K562 (cell line): ENCODE data around the gene ATP6V0A1. TPM values are rescaled to one million over a fixed set of nuclear protein-coding genes. Genes with fewer than 3 reads are reported as not detected.

Source experiments
- CHD4 ChIP-seq: fragments of 200-600 bp; sonication (generic); IDR thresholded peaks from 3 replicates; pipeline ENCODE4 v1.6.1; 2012; ENCODE audit warnings: low read depth, mild to moderate bottlenecking, mixed read lengths, low read length, inconsistent platforms; ENCODE audit not compliant: insufficient read depth, insufficient replicate concordance, poor library complexity, severe bottlenecking
- CREM ChIP-seq: IDR thresholded peaks from 2 replicates; pipeline ENCODE4 v1.6.1; 2014; ENCODE audit warnings: antibody characterized with exemption, low read depth
- FOXA3 ChIP-seq, 2 experiments: fragments of 450-650 bp in 1 of 2; sonication (generic) in 1 of 2; formaldehyde crosslinking; IDR thresholded peaks in 1 of 2; conservative IDR thresholded peaks in 1 of 2; 2 replicates each; pipeline versions ENCODE4 v1.4.0 to v1.8.0; 2020 to 2022; ENCODE audit warnings: mild to moderate bottlenecking in 2 of 2, missing genetic modification reagents in 1 of 2
- MEF2D ChIP-seq: conservative IDR thresholded peaks from 2 replicates; pipeline ENCODE4 v1.6.1; 2016; ENCODE audit warnings: low read depth, missing genetic modification characterization, missing compliant biosample characterization
- MEIS2 ChIP-seq: fragments of 450-650 bp; IDR thresholded peaks from 2 replicates; pipeline ENCODE4 v1.6.1; 2014; ENCODE audit warnings: mild to moderate bottlenecking; ENCODE audit not compliant: partially characterized antibody
- PATZ1 ChIP-seq: fragments of 250-450 bp; sonication (Bioruptor Pico); IDR thresholded peaks from 2 replicates; pipeline ENCODE4 v1.5.0; 2020; ENCODE audit warnings: mild to moderate bottlenecking, borderline replicate concordance
- SMARCE1 ChIP-seq: fragments of 450-650 bp; IDR thresholded peaks from 2 replicates; pipeline ENCODE4 v1.7.1; 2016; ENCODE audit warnings: mild to moderate bottlenecking
- TAL1 ChIP-seq: fragments of 450-650 bp; IDR thresholded peaks from 2 replicates; pipeline ENCODE4 v1.6.1; 2016; ENCODE audit warnings: mild to moderate bottlenecking
- TCF3 ChIP-seq: sonication (generic); formaldehyde crosslinking; IDR thresholded peaks from 2 replicates; pipeline ENCODE4 v1.4.0; 2020; ENCODE audit warnings: mild to moderate bottlenecking, missing genetic modification reagents
- TEAD4 ChIP-seq, 2 experiments: sonication (generic) in 1 of 2; formaldehyde crosslinking in 1 of 2; IDR thresholded peaks; 2 replicates each; pipeline versions ENCODE4 v1.6.1 to v1.8.0; 2012 to 2022; ENCODE audit warnings: borderline replicate concordance in 1 of 2, inconsistent platforms in 1 of 2, low read length in 1 of 2, mild to moderate bottlenecking in 1 of 2, missing genetic modification reagents in 1 of 2
- ZNF586 ChIP-seq: fragments of 450-650 bp; formaldehyde crosslinking; conservative IDR thresholded peaks from 2 replicates; pipeline ENCODE4 v1.4.0; 2020; ENCODE audit warnings: mild to moderate bottlenecking, moderate library complexity
- polyA plus RNA-seq, 8 experiments: library from polyadenylated mRNA; depleted of rRNA in 4 of 8; stranded (reverse) in 5 of 8; unstranded in 3 of 8; fragments of >200 nt; fragmentation: Nextera tagmentation in 2 of 8; fragmentation: Illumina TruSeq in 1 of 8; extraction: Ambion mirVana in 2 of 8; extraction: Trizol in 1 of 8; gene quantifications; 2 replicates each; pipeline versions ENCODE4 v1.2.1 to v1.2.3, GENCODE V29; 2011 to 2014; ENCODE audit warnings: inconsistent platforms in 1 of 8, missing spikeins in 1 of 8
- total RNA-seq, 7 experiments: library from RNA; depleted of rRNA in 6 of 7; stranded (reverse); fragments of >200 nt in 6 of 7; fragmentation: Illumina TruSeq in 2 of 7; extraction: Trizol in 2 of 7; gene quantifications; 2 replicates each; pipeline versions ENCODE4 v1.2.1 to v1.2.3, GENCODE V29; 2011 to 2021; ENCODE audit warnings: low replicate concordance in 1 of 7
- TF ChIP-seq, protein P1 (sequence below): fragments of 450-650 bp; IDR thresholded peaks from 2 replicates; pipeline ENCODE4 v1.6.1; 2017; ENCODE audit warnings: antibody characterized with exemption, mild to moderate bottlenecking
- TF ChIP-seq, protein P2 (sequence below): fragments of 450-650 bp; formaldehyde crosslinking; IDR thresholded peaks from 2 replicates; pipeline ENCODE4 v1.4.0; 2020; ENCODE audit warnings: mild to moderate bottlenecking, moderate library complexity
- TF ChIP-seq, protein P3 (sequence below), 2 experiments: IDR thresholded peaks in 1 of 2; conservative IDR thresholded peaks in 1 of 2; 2 replicates each; pipeline ENCODE4 v1.6.1; 2016; ENCODE audit warnings: low read depth in 2 of 2, mild to moderate bottlenecking in 1 of 2, missing compliant biosample characterization in 1 of 2, missing genetic modification characterization in 1 of 2, moderate library complexity in 1 of 2

ATP6V0A1 gene
- total and polyA plus RNA-seq, 9 of the 15 experiments (the other 6 are each of a cell fraction or from before 2014, with no cell fraction given) = 11.8 to 158 (median 75.5) TPM

DNA sequence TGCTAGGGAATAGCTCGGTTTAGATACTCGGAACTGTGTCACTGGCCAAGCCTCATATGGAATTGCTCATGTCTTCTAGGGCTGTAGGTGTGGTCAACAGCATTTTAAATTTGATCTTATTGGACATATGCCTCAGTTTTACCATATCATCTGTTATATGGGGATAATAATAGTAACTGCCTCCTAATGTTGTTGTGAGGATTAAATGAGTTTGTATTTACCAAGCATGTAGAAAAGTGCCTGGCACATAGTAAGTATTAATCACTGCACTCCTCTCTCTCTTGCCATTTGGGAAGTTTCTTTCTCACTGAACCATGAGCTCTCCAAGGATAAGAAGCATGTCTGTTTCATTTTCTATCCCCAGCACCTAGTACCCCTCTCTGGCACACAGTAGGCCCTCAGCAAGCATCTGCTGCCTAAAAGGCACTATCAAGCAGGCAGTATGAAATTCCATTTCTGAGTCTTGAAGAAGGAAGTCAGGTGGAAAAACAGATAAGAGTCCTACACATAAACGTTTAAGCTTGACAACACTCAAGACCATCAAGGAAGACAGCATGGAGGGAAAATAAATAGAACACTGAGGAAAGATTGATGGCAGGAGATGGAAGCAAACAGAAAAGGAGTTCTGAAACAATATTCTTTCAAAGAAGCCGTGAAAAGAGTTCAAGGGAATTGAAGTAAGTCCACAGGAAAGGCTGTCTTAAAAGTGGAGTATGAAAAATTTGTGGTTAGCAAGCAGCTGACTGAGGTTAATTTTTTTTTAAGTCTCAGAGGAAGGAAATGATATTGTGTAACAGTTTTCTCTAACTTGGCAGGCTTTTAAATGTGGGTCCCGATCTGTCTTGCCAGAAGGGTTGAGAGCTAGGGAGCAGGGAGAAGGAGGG is 2.2 kb upstream of the ATP6V0A1 start (continued):
- TF ChIP-seq, protein P1, sequence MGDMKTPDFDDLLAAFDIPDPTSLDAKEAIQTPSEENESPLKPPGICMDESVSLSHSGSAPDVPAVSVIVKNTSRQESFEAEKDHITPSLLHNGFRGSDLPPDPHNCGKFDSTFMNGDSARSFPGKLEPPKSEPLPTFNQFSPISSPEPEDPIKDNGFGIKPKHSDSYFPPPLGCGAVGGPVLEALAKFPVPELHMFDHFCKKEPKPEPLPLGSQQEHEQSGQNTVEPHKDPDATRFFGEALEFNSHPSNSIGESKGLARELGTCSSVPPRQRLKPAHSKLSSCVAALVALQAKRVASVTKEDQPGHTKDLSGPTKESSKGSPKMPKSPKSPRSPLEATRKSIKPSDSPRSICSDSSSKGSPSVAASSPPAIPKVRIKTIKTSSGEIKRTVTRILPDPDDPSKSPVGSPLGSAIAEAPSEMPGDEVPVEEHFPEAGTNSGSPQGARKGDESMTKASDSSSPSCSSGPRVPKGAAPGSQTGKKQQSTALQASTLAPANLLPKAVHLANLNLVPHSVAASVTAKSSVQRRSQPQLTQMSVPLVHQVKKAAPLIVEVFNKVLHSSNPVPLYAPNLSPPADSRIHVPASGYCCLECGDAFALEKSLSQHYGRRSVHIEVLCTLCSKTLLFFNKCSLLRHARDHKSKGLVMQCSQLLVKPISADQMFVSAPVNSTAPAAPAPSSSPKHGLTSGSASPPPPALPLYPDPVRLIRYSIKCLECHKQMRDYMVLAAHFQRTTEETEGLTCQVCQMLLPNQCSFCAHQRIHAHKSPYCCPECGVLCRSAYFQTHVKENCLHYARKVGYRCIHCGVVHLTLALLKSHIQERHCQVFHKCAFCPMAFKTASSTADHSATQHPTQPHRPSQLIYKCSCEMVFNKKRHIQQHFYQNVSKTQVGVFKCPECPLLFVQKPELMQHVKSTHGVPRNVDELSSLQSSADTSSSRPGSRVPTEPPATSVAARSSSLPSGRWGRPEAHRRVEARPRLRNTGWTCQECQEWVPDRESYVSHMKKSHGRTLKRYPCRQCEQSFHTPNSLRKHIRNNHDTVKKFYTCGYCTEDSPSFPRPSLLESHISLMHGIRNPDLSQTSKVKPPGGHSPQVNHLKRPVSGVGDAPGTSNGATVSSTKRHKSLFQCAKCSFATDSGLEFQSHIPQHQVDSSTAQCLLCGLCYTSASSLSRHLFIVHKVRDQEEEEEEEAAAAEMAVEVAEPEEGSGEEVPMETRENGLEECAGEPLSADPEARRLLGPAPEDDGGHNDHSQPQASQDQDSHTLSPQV = 0 out of 2 replicates have a peak, but pooled peaks have one; percentile 60
- TF ChIP-seq FOXA3 (CRISPR knock-in tag; conservative IDR thresholded peaks at IDR 0.05 in 1 of 2, IDR thresholded peaks at IDR 0.05 in 1 of 2) (peak in 1 of 2 experiments; percentile 4; a peak in 1 of 4 replicates), PATZ1 (CRISPR knock-in tag) (no peak), SMARCE1 (peak; percentile 93), CHD4 (peak; percentile 64), CREM (peak; percentile 49; the same call in 1 of the 2 replicates), MEF2D (tag) (peak; percentile 41; the same call in 1 of the 2 replicates), ZNF586 (CRISPR knock-in tag) (no peak), MEIS2 (peak; percentile 95), TCF3 (peak; percentile 88), TEAD4 (IDR thresholded peaks at IDR 0.05; ENCODE audit: low read length) (peak; percentile 93), TEAD4 (CRISPR knock-in tag; IDR thresholded peaks at IDR 0.05; ENCODE audit: borderline replicate concordance) (no peak), TAL1 (peak; percentile 85)
- TF ChIP-seq, protein P2, sequence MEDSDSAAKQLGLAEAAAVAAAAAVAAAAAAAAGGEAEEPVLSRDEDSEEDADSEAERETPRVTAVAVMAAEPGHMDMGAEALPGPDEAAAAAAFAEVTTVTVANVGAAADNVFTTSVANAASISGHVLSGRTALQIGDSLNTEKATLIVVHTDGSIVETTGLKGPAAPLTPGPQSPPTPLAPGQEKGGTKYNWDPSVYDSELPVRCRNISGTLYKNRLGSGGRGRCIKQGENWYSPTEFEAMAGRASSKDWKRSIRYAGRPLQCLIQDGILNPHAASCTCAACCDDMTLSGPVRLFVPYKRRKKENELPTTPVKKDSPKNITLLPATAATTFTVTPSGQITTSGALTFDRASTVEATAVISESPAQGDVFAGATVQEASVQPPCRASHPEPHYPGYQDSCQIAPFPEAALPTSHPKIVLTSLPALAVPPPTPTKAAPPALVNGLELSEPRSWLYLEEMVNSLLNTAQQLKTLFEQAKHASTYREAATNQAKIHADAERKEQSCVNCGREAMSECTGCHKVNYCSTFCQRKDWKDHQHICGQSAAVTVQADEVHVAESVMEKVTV = no peak
- TF ChIP-seq, protein P3, sequence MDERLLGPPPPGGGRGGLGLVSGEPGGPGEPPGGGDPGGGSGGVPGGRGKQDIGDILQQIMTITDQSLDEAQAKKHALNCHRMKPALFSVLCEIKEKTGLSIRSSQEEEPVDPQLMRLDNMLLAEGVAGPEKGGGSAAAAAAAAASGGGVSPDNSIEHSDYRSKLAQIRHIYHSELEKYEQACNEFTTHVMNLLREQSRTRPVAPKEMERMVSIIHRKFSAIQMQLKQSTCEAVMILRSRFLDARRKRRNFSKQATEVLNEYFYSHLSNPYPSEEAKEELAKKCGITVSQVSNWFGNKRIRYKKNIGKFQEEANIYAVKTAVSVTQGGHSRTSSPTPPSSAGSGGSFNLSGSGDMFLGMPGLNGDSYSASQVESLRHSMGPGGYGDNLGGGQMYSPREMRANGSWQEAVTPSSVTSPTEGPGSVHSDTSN (CRISPR knock-in tag; IDR thresholded peaks at IDR 0.05; ENCODE audit: low read depth) = no peak
- TF ChIP-seq, protein P3 (tag; conservative IDR thresholded peaks at IDR 0.05; ENCODE audit: low read depth) = peak; percentile 81
